Measurements from ENCODE around the gene TGFB1.
A peak's percentile ranks its signal among the peaks of the same experiment; 100 is the strongest.
"Not testable (repeated sequence)": the region's sequence is repeated elsewhere in the genome, so short reads cannot be mapped to it uniquely, and the experiment has no call there.

Gene TGFB1

DNA sequence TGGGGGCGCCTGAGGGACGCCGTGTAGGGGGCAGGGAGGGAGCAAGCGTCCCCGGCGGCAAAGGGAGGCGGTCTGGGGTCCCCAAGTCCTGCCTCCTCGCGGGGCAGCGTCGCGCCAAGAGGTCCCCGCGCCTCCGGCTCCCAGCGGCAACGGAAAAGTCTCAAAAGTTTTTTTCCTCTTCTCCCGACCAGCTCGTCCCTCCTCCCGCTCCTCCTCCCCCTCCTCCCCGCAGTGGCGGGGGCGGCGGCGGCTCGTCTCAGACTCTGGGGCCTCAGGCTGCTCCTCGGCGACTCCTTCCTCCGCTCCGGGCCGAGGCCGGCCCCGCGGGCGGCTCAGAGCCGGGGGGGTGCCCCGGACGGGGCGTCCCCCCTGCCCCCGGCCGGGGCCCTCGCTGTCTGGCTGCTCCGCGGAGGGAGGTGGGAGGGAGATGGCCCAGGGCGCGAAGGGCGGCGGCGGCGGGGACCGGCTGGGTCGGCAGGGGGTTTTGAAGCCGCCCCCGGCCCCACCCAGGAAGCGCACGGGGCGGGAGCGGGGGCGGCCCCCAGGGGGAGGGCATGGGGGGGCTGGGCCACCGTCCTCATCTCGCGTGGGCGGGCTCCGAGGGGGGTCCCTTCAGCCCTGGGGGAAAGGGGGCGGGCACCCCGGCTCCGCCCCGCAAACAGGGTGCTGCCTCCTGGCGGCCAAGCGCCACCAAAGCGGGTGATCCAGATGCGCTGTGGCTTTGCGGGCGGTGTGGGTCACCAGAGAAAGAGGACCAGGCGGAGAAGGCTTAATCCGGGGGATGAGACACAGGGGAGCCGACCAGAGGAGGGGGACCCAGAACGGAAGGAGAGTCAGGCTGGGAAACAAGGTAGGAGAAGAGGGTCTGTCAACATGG, at the start of gene TGFB1:
TSS of gene TGFB1 (minus strand) at position 457 of the 877 bp plus-strand sequence. CDS start 878 bp downstream, outside the sequence.
- DNase-seq: peak; percentile 96

DNA sequence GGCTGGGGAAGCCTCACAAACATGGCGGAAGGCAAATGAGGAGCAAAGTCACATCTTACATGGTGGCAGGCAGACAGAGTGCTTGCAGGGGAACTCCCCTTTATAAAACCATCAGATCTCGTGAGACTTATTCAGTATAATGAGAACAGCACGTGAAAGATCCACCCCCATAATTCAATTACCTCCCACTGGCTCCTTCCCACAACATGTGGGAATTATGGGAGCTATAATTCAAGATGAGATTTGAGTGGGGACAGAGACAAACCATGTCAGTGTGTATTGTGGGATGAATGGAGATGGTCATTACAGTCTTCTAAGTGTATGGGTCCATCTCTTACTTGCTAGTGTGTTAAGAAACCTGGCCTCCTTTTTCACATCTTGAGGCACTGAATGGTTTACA, 48.3 kb upstream of the TGFB1 start:
- no peak for DNase-seq

DNA sequence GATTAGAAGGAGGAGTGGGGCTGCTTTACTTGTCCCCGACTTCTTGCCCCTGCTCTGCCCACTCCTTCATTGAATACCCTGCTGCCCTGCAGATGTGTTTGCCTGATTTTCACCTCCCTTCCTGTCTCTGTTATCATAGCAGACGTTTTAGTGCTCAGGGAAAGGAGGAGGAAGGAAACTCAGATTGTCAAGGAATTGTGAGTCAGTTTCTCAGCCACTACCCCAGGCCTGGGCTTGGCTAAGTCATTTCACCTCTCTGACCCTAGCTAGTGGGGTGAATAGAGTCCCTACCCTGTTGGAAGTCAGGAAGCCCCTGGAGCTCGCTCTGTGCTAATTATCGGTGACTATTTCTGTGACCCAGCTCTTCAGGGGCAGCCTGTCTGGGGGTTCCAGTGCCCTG, 47.8 kb upstream of the TGFB1 start:
- no peak for DNase-seq

DNA sequence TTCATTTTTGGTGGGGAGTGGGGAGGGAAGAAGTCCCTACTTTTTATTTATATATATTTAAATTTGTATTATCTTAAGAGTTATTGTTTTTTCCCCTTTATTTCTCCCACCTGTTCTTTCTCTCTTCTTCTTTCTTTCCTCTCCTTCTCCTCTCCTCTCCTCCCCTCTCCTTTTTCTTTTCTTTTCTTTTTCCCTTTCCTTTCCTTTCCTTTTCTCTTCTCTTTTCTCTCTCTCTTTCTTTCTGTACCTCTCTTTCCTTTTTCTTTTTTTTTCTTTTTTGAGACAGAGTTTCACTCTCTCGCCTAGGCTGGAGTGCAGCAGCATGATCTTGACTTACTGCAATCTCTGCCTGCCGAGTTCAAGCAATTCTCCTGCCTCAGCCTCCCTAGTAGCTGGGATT, 45.8 kb upstream of the TGFB1 start:
- no peak for DNase-seq

DNA sequence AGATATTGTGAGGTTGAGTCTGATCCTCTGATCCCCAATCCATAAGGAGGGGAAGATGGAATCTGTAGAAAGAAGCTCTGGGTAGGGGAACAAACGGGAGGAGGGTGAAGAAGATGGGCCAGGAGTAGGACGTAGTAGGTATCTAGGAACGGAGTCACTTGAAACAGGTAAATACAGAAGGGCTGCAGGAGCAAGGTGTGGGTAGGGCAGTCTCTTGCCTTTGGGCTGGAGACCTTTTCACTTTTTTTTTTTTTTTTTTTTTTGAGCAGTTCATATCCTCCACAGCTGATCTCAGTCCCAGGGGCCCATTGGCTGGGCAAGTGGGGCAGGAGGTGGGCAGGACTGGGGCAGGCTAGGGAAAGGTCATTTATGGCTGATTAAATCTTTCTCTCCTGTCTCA, 45.4 kb upstream of the TGFB1 start:
- no peak for DNase-seq

DNA sequence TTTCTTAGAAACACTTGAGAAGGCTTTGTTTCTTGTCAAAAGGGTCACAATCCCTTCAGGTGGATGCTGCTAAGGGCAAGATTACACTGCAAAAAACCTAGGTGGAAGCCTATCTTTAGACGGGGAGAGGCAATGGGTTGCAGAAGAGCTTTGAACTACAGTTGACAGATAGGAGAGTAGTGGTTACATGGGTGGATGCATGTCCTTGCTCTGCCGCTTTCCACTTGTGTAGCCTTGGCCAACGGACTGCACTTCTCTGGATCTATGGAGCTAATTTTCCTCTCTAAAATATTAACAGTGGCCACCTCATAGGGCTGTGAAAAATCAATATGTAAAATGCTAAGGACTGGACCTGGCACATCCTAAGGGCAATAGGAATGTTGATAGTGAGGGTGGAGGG, 44.9 kb upstream of the TGFB1 start:
- no peak for DNase-seq

DNA sequence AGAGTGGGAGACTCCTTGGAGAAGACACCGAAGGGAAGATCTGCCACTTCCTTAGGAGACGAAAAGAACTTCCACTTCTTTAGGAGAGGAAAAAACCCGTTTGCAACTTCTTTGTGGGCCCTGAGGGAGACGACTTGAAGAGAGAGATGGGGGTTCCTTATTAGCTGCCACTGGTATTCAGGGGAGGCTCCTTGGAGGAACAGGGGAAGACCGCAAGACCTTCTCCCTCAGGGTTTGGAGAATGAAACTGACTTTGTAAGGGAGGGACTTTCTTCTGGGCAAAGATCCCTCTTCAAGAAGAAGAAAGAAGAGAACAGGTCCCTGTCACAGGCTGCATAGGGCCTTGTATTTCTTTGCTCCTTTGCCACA, 44.3 kb upstream of the TGFB1 start:
- no peak for DNase-seq

DNA sequence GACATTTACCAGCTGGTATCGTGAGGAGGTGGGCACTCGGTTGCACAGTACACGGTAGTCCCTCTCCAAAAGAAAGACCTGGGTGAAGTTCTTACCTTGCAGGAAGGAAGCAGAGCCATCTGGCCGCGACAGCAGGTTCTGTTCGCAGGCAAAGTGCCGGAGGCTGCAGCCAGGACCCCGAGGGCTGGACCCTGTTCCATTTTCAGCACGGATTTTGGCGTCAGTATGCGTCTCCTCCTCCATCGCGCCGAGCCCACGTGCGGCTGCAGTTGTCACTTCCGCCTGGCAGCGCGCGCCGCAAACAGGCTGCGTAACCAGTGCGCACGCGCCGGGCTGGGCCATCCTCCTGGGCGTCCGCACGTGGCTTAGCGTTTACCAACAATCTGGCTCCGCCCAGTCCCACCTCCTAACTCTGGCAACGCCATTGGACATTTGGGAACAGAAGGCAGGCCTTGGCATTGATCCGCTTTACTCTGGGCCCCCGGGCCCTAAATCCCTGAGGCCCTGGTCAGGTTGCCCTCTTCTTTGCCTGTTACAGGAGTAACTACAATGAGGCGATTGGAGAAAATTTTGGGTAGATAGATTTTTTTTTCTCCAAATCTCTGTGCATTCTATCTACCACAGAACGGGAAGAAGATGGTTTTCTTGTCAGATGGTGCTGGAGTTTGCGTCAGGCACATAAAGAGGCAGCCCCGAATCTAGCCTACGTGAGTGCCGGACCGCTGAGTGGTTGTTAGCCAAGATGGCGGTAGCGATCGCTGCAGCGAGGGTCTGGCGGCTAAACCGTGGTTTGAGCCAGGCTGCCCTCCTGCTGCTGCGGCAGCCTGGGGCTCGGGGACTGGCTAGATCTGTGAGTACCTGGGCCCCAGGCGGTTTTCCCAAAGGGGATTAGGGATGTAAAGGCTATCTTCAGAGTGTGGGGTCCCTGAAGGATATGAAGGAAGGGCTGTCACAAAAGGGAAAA, 43.6 kb upstream of the TGFB1 start, which contains the start of the genes BCKDHA and EXOSC5:
TSS of gene BCKDHA (plus strand) at position 733 of the 964 bp plus-strand sequence. CDS start at position 743, 10 bp downstream.
TSS of gene EXOSC5 (minus strand) at position 274 of the 964 bp plus-strand sequence. CDS start at position 243, 31 bp downstream.
- DNase-seq: peak; percentile 100

DNA sequence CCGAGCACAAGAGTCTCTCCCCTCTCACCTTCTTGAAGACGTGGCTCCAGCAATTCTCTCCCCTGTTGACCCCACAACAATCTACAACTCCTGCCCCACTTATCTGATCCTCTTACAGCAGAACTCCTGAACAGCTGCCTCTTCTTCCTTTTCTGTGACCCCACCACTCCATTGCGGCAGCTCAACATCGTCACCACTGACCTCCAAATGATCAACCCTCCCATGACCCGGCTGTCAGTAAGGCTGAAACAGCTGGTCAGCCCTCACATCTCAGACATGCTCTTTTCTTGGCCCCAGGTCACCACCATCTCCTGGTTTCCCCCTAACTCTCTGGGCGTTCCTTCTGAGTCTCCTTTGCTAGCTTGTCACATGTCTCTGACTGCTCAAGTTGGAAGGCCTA, 41.6 kb upstream of the TGFB1 start:
- no peak for DNase-seq

DNA sequence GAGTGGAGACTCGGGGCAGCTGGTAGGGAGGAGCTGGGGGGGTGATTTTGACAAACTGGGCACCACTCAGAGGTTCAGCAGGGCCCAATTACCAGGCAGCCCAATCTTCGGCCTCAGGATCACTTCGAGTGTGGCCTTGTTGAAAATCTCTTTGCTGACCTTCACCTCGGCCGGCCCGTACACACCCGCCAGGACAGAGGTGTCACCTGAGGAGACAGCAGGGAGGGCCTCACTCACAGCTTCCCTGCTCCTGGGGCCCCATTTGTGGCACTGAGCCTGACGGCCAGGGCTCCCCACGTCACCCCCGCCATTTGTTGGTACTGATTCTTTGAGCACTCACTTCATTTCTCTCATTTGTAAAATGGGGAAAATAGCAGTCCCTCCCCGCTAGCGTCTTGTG, 39.1 kb upstream of the TGFB1 start:
- DNase-seq: no peak

DNA sequence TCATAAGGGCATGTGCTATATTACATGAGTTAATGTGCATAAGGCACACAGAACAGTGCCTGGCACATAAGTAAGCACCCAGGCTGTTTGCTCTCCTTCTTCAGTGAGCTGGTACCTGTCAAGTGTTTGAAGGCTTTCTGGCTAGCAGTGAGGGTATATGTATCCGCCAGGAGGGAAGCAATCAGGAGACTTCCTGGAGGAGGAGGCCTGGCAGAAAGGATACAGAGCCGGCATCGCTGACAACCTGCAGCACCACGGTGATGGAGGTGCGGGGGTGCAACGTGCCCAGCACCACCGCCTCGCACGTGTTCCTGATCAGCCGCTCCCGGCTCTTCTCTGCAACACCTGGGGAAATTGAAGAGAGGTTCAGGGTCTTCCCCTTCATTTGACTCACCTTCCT, 37.9 kb upstream of the TGFB1 start:
- no peak for DNase-seq

DNA sequence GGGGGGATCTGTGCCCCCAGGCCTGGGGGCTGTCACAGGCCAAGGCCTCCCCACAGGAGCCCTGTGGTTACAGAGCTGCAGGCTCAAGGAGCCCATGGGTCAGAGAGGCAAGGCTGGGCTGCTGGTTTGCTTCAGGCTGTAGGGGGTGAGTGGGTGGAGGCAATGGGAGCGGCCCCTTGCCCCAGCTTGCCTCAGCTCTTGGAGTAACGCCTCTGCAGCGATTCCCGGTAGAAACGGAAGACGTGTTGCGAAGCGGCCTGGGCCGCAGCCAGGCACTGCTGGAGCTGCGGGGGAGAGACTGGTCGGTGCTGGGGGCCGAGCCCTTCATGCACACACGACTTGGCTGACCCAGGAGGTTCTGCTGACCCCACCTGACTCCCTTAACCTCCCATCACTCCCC, 32.7 kb upstream of the TGFB1 start:
- DNase-seq: no peak

DNA sequence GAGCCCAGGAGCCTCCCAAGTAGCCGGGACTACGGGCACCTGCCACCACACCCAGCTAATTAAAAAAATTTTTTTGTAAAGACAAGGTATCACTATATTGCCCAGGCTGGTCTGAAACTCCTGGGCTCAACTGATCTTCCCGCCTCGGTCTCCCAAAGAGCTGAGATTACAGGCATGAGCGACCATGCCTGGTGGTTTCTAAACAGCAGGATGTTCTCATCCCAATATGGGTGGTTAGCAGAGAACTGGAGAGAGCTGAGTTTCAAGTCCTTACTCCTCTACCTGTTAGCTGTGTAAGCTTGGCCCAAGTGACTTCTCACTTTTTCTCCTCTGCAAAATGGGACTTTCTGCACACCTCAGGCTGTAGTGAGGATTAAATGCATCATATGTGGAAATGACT, 30.6 kb upstream of the TGFB1 start:
- DNase-seq: no peak

DNA sequence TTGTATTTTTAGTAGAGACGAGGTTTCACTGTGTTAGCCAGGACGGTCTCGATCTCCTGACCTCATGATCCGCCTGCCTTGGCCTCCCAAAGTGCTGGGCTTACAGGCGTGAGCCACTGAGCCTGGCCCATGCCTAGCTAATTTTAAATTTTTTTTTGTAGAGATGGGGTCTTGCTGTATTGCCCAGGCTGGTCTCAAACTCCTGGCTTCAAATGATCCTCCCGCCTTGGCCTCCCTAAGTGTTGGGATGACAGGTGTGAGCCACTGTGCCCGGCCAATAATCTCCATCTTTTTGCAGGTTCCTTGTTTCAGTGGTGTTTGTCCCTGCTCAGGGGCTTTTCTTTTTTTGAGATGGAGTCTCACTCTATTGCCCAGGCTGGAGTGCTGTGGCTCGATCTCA, 27.8 kb upstream of the TGFB1 start:
- DNase-seq: not testable (repeated sequence)

DNA sequence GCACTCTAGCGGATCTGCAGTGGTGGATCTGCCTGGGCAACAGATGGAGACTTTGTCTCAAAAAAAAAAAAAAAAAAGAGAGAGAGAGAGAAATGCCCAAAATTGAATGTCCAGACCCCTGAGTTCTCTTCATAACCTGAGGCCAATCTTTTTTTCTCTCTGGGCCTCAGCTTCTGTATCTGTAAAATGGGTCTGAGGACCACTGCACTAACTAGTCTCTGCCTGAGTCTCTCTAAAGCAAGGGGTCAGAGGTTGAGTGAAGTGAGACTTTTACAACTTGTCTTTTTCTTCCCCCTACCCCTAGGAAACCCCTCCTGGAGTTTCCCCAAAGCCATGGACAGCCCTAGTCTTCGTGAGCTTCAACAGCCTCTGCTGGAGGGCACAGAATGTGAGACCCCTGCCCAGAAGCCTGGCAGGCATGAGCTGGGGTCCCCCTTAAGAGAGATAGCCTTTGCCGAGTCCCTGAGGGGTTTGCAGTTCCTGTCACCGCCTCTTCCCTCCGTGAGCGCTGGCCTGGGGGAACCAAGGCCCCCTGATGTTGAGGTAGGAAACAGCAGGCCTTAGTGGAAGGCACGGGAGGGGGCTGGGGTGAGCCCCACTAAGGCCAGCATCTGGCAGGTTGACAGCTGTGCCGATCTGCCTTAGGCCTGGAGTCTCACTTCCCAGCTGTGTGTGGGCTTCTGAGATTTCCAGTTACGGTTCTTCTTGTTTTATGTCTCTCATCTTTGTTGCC, 24.4 kb upstream of the TGFB1 start:
- peak; percentile 25 for DNase-seq

DNA sequence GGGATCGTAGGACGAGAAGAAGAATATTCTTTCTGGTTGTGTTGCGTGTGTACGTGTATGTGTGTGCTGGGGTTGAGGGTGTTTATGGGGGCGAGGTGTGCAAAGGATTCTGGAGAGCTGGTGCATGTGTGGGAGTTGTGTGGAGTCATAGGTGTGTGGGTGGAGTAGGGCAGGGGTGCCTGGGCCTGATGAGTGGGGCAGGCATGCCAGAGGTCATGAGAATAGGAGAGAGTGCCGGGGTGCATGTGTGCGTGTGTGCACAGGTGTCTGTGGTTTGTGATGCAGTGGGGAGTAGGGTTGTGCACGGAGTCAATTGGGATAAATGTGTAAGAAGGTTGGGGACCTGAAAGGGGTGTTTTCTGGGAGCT, 23.3 kb upstream of the TGFB1 start:
- no peak for DNase-seq

DNA sequence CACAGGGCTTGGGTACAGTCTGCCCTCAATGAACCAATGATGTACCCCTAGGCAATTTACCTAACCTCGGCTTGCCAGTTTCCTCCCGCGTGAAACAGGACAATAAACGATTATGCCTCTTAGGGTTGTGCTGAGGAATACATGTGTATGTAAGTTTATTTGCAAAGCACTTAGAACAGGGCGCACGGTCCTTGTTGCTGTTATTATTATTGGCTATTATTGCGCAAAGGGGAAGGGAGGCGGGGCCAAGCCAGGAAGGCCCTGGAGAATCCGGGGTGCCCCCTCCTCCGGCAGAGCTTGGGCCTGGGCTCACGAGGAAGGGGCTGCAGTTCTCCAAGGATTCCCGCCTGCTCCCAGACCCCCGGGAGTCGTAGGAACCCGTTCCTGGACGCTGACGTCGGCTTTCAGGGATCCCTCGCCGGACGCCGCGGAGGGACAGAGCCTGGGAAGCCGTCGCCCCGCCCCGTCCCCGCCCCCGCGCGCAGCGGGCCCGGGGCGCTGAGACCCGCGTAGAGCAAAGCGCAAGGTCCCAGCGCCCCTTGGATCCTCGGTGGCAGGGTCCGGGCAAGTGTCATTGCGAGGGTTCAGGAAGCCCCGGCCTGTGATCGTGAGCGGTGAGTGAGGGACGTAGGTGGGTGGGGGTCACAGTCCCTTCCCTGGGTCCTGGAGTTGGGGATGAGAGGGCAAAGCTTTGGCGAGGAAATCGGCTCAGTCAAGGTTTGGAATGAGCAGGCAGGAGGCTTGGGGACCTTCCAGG, 22.7 kb upstream of the TGFB1 start, which contains the start of gene TMEM91:
TSS of gene TMEM91 (plus strand) at position 293 of the 757 bp plus-strand sequence. CDS start 1,777 bp downstream, outside the sequence.
- DNase-seq: no peak

DNA sequence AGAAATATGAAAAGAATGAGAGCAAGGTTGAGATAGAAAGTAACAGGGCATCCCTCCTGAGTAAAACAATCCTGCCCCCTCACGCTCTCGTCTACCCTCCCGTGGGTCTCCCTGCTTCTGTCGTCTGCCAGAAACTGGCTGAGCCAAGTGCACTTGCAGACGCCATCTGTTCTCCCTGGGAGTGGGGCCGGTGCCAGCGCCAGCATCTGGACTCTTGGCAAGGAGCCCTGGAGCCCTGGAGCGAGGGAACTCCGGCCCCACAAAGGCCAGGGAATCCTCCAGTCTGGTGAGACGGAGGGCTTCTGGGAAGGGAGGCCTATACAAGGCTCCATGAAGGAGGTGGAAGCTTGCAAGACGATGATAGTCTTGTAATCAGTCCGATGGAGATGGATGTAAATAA, 20.3 kb upstream of the TGFB1 start:
- DNase-seq: no peak

DNA sequence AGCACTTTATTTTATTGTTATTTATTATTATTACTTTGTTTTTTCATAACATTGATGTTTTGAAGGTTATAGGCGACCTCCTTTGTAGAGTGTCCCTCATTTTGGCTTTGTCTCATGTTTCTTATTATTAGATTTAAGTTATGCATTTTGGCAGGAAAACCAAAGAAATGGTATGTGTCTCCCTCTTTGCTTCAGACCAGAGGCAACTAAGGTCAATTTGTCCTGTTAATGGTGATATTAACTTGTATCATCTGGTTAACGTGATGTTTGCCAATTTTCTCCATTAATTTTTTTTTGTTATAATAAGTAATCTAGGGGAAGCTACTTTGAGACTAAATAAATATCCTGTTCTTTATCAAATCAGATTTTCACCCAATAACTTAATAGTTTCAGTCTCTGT, 18.8 kb upstream of the TGFB1 start:
- no peak for DNase-seq

DNA sequence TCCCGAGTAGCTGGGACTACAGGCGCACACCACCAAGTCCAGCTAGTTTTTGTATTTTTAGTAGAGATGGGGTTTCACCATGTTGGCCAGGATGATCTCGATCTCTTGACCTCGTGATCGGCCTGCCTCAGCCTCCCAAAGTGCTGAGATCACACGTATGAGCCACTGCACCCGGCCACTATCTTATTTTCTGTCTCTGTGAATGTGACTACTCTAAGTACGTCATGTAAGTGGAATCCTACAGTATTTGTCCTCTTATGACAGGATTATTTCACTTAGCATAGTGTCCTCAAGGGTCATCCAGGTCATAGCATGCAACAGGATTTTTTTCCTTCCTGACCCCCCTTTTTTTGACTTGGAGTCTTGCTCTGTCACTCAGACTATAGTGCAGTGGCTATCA, 17.8 kb upstream of the TGFB1 start:
- no peak for DNase-seq

DNA sequence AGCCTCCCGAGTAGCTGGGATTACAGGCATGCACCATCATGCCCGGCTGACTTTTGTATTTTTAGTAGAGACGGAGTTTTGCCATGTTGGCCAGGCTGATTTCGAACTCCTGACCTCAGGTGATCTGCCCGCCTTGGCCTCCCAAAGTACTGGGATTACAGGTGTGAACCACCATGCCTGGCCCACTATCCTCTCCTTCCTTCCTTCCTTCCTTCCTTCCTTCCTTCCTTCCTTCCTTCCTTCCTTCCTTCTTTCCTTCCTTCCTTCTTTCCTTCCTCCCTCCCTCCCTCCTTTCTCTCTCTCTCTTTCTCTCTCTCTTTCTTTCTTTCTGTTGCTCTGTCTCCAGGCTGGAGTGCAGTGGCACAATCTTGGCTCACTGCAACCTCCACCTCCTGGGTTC, 17.4 kb upstream of the TGFB1 start:
- DNase-seq: not testable (repeated sequence)

DNA sequence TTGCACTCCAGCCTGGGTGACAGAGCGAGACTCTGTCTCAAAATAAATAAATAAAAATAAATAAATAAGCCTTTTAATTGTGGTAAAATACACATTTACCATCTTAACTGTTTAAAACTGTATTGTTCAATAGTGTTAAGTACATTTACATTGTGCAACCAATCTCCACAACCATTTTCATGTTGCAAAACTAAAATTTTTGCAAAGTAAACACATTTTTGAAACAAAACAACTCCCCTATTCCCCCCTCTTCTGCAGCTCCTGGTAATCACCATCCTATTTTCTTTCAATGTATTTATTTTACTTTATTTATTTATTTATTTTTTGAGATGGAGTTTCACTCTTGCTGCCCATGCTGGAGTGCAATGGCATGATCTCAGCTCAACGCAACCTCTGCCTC, 16.0 kb upstream of the TGFB1 start:
- DNase-seq: no peak

All from CD4-positive, alpha-beta T cell treated with Interleukin-15 for 1 hour (primary cell).